Superior temporal gyrus (tissue), 1 donor: ENCODE data around the gene PSMA6.
"Not testable (repeated sequence)": the region's sequence is repeated elsewhere in the genome, so short reads cannot be mapped to it uniquely, and the experiment has no call there.

Experiments used
- DNase-seq: peaks from one replicate; pipeline ENCODE4 v3.0.0-alpha.2; 2016; ENCODE audit errors: extremely low spot score

Gene PSMA6

GRCh38 chr14:35292051-35292769 lies at the start of gene PSMA6:
TSS of gene PSMA6 (plus strand) at chr14:35292382. CDS start at chr14:35292477, 95 bp downstream.
- peak; percentile 100 for DNase-seq

GRCh38 chr14:35242599-35243311 lies 49.4 kb upstream of the PSMA6 start:
- DNase-seq = no peak

- no peak for DNase-seq
Observed at GRCh38 chr14:35243956-35244355, 48.2 kb upstream of the PSMA6 start.

- DNase-seq = no peak
Observed at GRCh38 chr14:35244542-35244941, 47.6 kb upstream of the PSMA6 start.

GRCh38 chr14:35245051-35245450 lies 47.1 kb upstream of the PSMA6 start:
- no peak for DNase-seq

- peak; percentile 20 for DNase-seq
Observed at GRCh38 chr14:35247777-35248475, 44.3 kb upstream of the PSMA6 start.

- no peak for DNase-seq
Observed at GRCh38 chr14:35248476-35248788, 43.8 kb upstream of the PSMA6 start.

GRCh38 chr14:35250319-35250718 lies 41.9 kb upstream of the PSMA6 start:
- no peak for DNase-seq

- DNase-seq = no peak
Observed at GRCh38 chr14:35252451-35252868, 39.7 kb upstream of the PSMA6 start.

GRCh38 chr14:35253056-35253455 lies 39.1 kb upstream of the PSMA6 start:
- DNase-seq = not testable (repeated sequence)

- DNase-seq = not testable (repeated sequence)
Observed at GRCh38 chr14:35254034-35254622, 38.1 kb upstream of the PSMA6 start.

- no peak for DNase-seq
Observed at GRCh38 chr14:35254736-35255135, 37.4 kb upstream of the PSMA6 start.

- DNase-seq = no peak
Observed at GRCh38 chr14:35255711-35256110, 36.5 kb upstream of the PSMA6 start.

GRCh38 chr14:35257809-35258208 lies 34.4 kb upstream of the PSMA6 start:
- no peak for DNase-seq

- no peak for DNase-seq
Observed at GRCh38 chr14:35258420-35258819, 33.8 kb upstream of the PSMA6 start.

- no peak for DNase-seq
Observed at GRCh38 chr14:35261774-35262173, 30.4 kb upstream of the PSMA6 start.

- no peak for DNase-seq
Observed at GRCh38 chr14:35262436-35262835, 29.7 kb upstream of the PSMA6 start.

- no peak for DNase-seq
Observed at GRCh38 chr14:35268946-35269345, 23.2 kb upstream of the PSMA6 start.

- no peak for DNase-seq
Observed at GRCh38 chr14:35274805-35275204, 17.4 kb upstream of the PSMA6 start.

- DNase-seq = no peak
Observed at GRCh38 chr14:35277179-35277578, 15.0 kb upstream of the PSMA6 start.

- DNase-seq = no peak
Observed at GRCh38 chr14:35279369-35279768, 12.8 kb upstream of the PSMA6 start.

GRCh38 chr14:35281341-35281740 lies 10.8 kb upstream of the PSMA6 start:
- no peak for DNase-seq
